H9 (cell line): ENCODE measurements around the gene STAP2. TPM values are rescaled to one million over a fixed set of nuclear protein-coding genes. Genes with fewer than 3 reads are reported as not detected.

Experiments
- DNase-seq: peaks from one replicate; pipeline ENCODE4 v3.0.0-alpha.2; 2017
- H2AFZ ChIP-seq: one replicate; pipeline ENCODE4 v1.6.1; 2013; ENCODE audit warnings: mild to moderate bottlenecking, low read length, control low read depth, moderate library complexity
- H2AK5ac ChIP-seq: 2 replicates; pipeline ENCODE4 v1.6.1; 2013; ENCODE audit warnings: low read length, control low read depth, mixed read lengths; ENCODE audit not compliant: insufficient read length
- H2BK120ac ChIP-seq: one replicate; pipeline ENCODE4 v1.6.1; 2013; ENCODE audit warnings: low read depth, mild to moderate bottlenecking, low read length, control low read depth, inconsistent platforms; ENCODE audit not compliant: poor library complexity, severe bottlenecking
- H2BK12ac ChIP-seq: 2 replicates; pipeline ENCODE4 v1.6.1; 2013; ENCODE audit warnings: low read length, control low read depth, mixed read lengths, low read depth; ENCODE audit not compliant: insufficient read length
- H2BK15ac ChIP-seq: 2 replicates; pipeline ENCODE4 v1.6.1; 2013; ENCODE audit warnings: low read depth, low read length, control low read depth
- H2BK20ac ChIP-seq: one replicate; pipeline ENCODE4 v1.6.1; 2013; ENCODE audit warnings: low read depth, mild to moderate bottlenecking, low read length, control low read depth, inconsistent platforms; ENCODE audit not compliant: poor library complexity, severe bottlenecking
- H2BK5ac ChIP-seq: 2 replicates; pipeline ENCODE4 v1.6.1; 2013; ENCODE audit warnings: low read length, control low read depth, mixed read lengths; ENCODE audit not compliant: insufficient read length
- H3K14ac ChIP-seq: 2 replicates; pipeline ENCODE4 v1.6.1; 2013; ENCODE audit warnings: low read length, control low read depth; ENCODE audit not compliant: insufficient read depth
- H3K18ac ChIP-seq: 2 replicates; pipeline ENCODE4 v1.6.1; 2013; ENCODE audit warnings: low read depth, mild to moderate bottlenecking, mixed read lengths, low read length, control low read depth; ENCODE audit not compliant: insufficient read length
- H3K23ac ChIP-seq: 2 replicates; pipeline ENCODE4 v1.6.1; 2013; ENCODE audit warnings: low read length, control low read depth, mixed read lengths, low read depth; ENCODE audit not compliant: insufficient read length
- H3K23me2 ChIP-seq: 2 replicates; pipeline ENCODE4 v1.6.1; 2013; ENCODE audit warnings: low read depth, mild to moderate bottlenecking, mixed read lengths, low read length, control low read depth; ENCODE audit not compliant: insufficient read length, poor library complexity, severe bottlenecking
- H3K27ac ChIP-seq: 2 replicates; pipeline ENCODE4 v1.5.1; 2013; ENCODE audit warnings: low read length, control low read depth, mixed read lengths, low read depth; ENCODE audit not compliant: insufficient read length
- H3K27me3 ChIP-seq: 2 replicates; pipeline ENCODE4 v1.6.1; 2013; ENCODE audit warnings: low read length, control low read depth, inconsistent platforms; ENCODE audit not compliant: insufficient read depth
- H3K4ac ChIP-seq: 2 replicates; pipeline ENCODE4 v1.6.1; 2013; ENCODE audit warnings: low read depth, mild to moderate bottlenecking, control low read depth, inconsistent platforms, low read length, moderate library complexity
- H3K4me1 ChIP-seq: 2 replicates; pipeline ENCODE4 v1.6.1; 2013; ENCODE audit warnings: low read length, control low read depth, inconsistent platforms; ENCODE audit not compliant: insufficient read depth
- H3K4me2 ChIP-seq: 2 replicates; pipeline ENCODE4 v1.6.1; 2013; ENCODE audit warnings: low read length, control low read depth, mixed read lengths; ENCODE audit not compliant: insufficient read length, insufficient read depth
- H3K56ac ChIP-seq: 2 replicates; pipeline ENCODE4 v1.6.1; 2013; ENCODE audit warnings: low read depth, mild to moderate bottlenecking, mixed read lengths, low read length, control low read depth; ENCODE audit not compliant: insufficient read length
- H3K79me1 ChIP-seq: 2 replicates; pipeline ENCODE4 v1.6.1; 2013; ENCODE audit warnings: low read depth, mild to moderate bottlenecking, moderate library complexity, low read length, control low read depth, inconsistent platforms; ENCODE audit not compliant: insufficient read depth, poor library complexity, severe bottlenecking
- H3K79me2 ChIP-seq: 2 replicates; pipeline ENCODE4 v1.6.1; 2013; ENCODE audit warnings: low read length, control low read depth, inconsistent platforms; ENCODE audit not compliant: insufficient read depth
- H3K9ac ChIP-seq: 2 replicates; pipeline ENCODE4 v1.6.1; 2013; ENCODE audit warnings: low read length, control low read depth, mixed read lengths; ENCODE audit not compliant: insufficient read length; ENCODE audit errors: extremely low read depth
- H3K9me3 ChIP-seq: one replicate; pipeline ENCODE4 v1.6.1; 2013; ENCODE audit warnings: low read depth, low read length, inconsistent platforms; ENCODE audit not compliant: control insufficient read depth
- H3T11ph ChIP-seq: one replicate; pipeline ENCODE4 v1.6.1; 2013; ENCODE audit warnings: mild to moderate bottlenecking, low read length, control low read depth, inconsistent platforms
- H4K20me1 ChIP-seq: one replicate; pipeline ENCODE4 v1.6.1; 2013; ENCODE audit not compliant: control insufficient read depth, insufficient read length, insufficient read depth
- H4K5ac ChIP-seq: 2 replicates; pipeline ENCODE4 v1.6.1; 2013; ENCODE audit warnings: low read depth, mild to moderate bottlenecking, mixed read lengths, low read length, control low read depth; ENCODE audit not compliant: insufficient read length
- H4K8ac ChIP-seq: replicated peaks from 2 replicates; pipeline ENCODE4 v1.6.1; 2013; ENCODE audit warnings: low read length, control low read depth, mixed read lengths, low read depth; ENCODE audit not compliant: insufficient read length
- H4K91ac ChIP-seq: 2 replicates; pipeline ENCODE4 v1.6.1; 2013; ENCODE audit warnings: low read depth, mild to moderate bottlenecking, moderate library complexity, mixed read lengths, low read length, control low read depth; ENCODE audit not compliant: insufficient read length
- H3K27ac Mint-ChIP-seq, 3 experiments: 2 replicates in 2 of 3; 3 replicates in 1 of 3; pipeline ENCODE4 v1.8.0; 2020 to 2021; ENCODE audit warnings: mixed read lengths in 3 of 3, mild to moderate bottlenecking in 1 of 3, moderate library complexity in 1 of 3
- H3K27me3 Mint-ChIP-seq: 2 replicates; pipeline ENCODE4 v1.8.0; 2021; ENCODE audit warnings: low read depth, mild to moderate bottlenecking, moderate library complexity, mixed read lengths
- H3K36me3 Mint-ChIP-seq, 3 experiments: 2 replicates in 2 of 3; 3 replicates in 1 of 3; pipeline ENCODE4 v1.8.0; 2020 to 2021; ENCODE audit warnings: low read depth in 3 of 3, mixed read lengths in 3 of 3; ENCODE audit not compliant: insufficient read depth in 1 of 3
- H3K4me1 Mint-ChIP-seq, 2 experiments: 2 replicates each; pipeline ENCODE4 v1.8.0; 2020; ENCODE audit warnings: mixed read lengths in 2 of 2
- H3K4me3 Mint-ChIP-seq, 2 experiments: 2 replicates in 1 of 2; 3 replicates in 1 of 2; pipeline ENCODE4 v1.8.0; 2020 to 2021; ENCODE audit warnings: mild to moderate bottlenecking in 2 of 2, mixed read lengths in 2 of 2, moderate library complexity in 1 of 2
- H3K9me3 Mint-ChIP-seq, 2 experiments: 2 replicates in 1 of 2; 3 replicates in 1 of 2; pipeline ENCODE4 v1.8.0; 2020; ENCODE audit warnings: mild to moderate bottlenecking in 2 of 2, mixed read lengths in 2 of 2, moderate library complexity in 1 of 2
- CTCF ChIP-seq: fragments of 200-600 bp; sonication (generic); conservative IDR thresholded peaks from 3 replicates; pipeline ENCODE4 v1.8.0; 2021; ENCODE audit warnings: antibody characterized with exemption, mild to moderate bottlenecking
- WGBS: extraction: QIAGEN DNeasy Blood & Tissue Kit; methylation state at CpG from one replicate; pipeline ENCODE4 v1.1.7; 2013; ENCODE audit warnings: missing lambda C conversion rate, low lambda C conversion rate, mixed read lengths; ENCODE audit not compliant: insufficient read length; ENCODE audit errors: extremely low coverage; 5-methylcytosine and 5-hydroxymethylcytosine counted together
- total RNA-seq: library from RNA; stranded (reverse); gene quantifications from 2 replicates; pipeline ENCODE4 v1.2.1, GENCODE V29; 2021

STAP2 gene
- total RNA-seq, 1 experiment from 2014 or later = 20.2 TPM

GRCh38 chr19:4304538-4305256 lies 33.9 kb downstream of the STAP2 start, which contains the start of gene FSD1:
TSS of gene FSD1 (plus strand) at chr19:4304598. CDS start at chr19:4304747, 149 bp downstream.
- Histone ChIP-seq H2BK12ac (no peak within 1 kb of the TSS), H2BK120ac (no peak within 1 kb of the TSS), H3K79me1 (no peaks in the 10 kb centered on the region), H3T11ph (no peak within 1 kb of the TSS), H2BK15ac (no peak within 1 kb of the TSS), H2AFZ (no peak within 1 kb of the TSS), H3K79me2 (no peaks in the 10 kb centered on the region), H3K27me3 (no peaks in the 10 kb centered on the region), H3K18ac (no peak within 1 kb of the TSS), H3K4ac (no peak within 1 kb of the TSS), H2AK5ac (no peak within 1 kb of the TSS), H3K4me2 (peak within 1 kb of the TSS; percentile 5), H3K27ac (no peak within 1 kb of the TSS), H3K4me1 (no peaks in the 10 kb centered on the region), H3K9ac (no peak within 1 kb of the TSS), H4K8ac (no peak within 1 kb of the TSS), H3K9me3 (no peaks in the 10 kb centered on the region), H3K23me2 (no peaks in the 10 kb centered on the region), H3K23ac (no peak within 1 kb of the TSS), H2BK20ac (no peak within 1 kb of the TSS), H3K56ac (no peak within 1 kb of the TSS), H4K5ac (no peak within 1 kb of the TSS), H3K14ac (no peak within 1 kb of the TSS), H2BK5ac (no peak within 1 kb of the TSS), H4K91ac (no peak within 1 kb of the TSS), H4K20me1 (no peaks in the 10 kb centered on the region)
- H3K27me3 Mint-ChIP-seq = peaks cover 10% of the 10 kb centered on the region
- no peaks in the 10 kb centered on the region; a peak in 2 of 5 replicates for H3K9me3 Mint-ChIP-seq
- H3K4me1 Mint-ChIP-seq = peaks cover 10 to 20% of the 10 kb centered on the region in 2 experiments
- no CpG with 5 or more reads among the region's 63 CpGs for WGBS
- H3K36me3 Mint-ChIP-seq = peaks cover 16 to 38% (median 31%) of the 10 kb centered on the region in 3 experiments; a peak in 6 of 7 replicates
- TF ChIP-seq CTCF = no peak
- DNase-seq = peak; percentile 84
- peak within 1 kb of the TSS; percentile 64 to 77 for H3K4me3 Mint-ChIP-seq
- H3K27ac Mint-ChIP-seq = no peak within 1 kb of the TSS; a peak in 1 of 7 replicates
